ENCODE results near the gene WNT9A.

Gene WNT9A

DNA sequence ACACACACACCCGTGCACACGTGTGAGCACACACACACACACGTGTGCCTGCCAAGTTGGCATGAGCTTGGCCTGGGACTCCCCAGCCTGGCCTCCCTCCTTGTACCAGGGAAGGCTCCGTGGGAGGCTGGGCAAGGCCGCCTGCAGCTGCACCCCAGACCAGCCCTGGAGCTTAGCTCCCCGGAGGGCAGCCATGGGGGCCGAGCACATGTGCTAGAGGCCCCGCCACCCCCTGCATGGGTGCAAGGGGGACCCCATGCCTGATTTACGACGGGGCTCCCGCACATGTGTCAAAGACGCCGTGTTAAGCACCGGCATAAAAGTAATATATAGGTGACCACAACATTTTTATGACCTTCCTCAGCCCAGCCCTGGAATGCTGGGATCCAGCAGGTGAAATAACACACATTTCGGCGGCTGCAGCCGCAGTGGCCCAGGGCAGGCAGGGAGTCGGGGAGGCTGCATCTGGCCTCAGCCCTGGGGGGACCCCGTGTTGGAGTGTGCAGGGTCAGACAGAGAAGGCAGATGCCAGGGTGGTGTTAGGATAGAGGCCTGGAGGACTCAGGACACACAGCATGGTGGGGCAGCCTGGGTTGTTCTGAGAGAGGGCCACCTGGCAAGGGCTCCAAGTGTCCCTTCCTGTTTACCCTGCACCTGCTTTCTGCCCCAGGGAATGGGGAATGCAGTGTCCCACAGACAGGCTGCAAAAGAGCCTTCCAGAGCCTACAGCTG lies 56.3 kb downstream of the WNT9A start:
- CTCF ChIA-PET = no interaction called here
- DNase-seq (ENCODE audit: low read depth, low spot score) = no peak

DNA sequence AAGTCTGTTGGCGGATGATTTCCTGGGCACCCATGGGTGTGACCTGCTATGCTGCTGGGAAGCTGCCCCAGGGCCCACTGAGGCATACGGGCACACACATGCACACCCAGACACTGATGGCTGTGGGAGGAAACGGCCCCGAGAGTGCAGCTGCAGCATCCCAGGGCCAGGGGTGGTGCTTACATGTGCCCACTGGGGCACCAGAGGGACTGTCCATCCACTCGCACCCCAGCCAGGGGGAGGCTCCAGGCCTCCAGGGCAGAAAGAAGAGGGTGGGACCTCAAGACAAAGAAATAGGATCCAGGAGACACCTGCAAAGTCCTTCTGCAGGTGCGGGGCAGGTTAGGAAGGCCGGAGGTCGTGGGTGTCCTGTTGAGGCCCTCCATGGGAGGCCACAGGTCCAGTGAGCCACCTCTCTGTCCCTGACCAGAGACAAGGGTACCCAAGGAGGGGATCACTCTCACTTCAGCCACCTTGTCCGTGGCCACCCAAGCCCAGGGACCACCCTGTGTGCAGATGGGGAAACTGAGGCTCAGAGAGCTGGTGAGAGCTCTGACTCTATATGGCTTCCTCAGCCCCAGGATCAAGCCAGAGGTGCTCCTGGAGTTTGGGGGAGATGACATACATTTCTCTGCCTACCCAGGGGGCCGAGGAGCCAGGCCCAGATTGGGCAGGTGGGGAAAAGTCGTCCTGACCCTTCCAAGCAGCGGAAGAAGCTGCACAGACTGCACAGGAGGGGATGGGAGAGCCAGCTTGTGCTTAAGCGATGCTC lies 57.1 kb downstream of the WNT9A start:
- DNase-seq (ENCODE audit: low read depth, low spot score) = no peak
- POLR2A ChIA-PET = no interaction called here
- H3K4me3 ChIP-seq (ENCODE audit: low read depth, low read length) = no peak overlapping the region
- CTCF ChIA-PET = no interaction called here
- TF ChIP-seq, protein P1, sequence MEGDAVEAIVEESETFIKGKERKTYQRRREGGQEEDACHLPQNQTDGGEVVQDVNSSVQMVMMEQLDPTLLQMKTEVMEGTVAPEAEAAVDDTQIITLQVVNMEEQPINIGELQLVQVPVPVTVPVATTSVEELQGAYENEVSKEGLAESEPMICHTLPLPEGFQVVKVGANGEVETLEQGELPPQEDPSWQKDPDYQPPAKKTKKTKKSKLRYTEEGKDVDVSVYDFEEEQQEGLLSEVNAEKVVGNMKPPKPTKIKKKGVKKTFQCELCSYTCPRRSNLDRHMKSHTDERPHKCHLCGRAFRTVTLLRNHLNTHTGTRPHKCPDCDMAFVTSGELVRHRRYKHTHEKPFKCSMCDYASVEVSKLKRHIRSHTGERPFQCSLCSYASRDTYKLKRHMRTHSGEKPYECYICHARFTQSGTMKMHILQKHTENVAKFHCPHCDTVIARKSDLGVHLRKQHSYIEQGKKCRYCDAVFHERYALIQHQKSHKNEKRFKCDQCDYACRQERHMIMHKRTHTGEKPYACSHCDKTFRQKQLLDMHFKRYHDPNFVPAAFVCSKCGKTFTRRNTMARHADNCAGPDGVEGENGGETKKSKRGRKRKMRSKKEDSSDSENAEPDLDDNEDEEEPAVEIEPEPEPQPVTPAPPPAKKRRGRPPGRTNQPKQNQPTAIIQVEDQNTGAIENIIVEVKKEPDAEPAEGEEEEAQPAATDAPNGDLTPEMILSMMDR (IDR thresholded peaks at IDR 0.05; ENCODE audit: insufficient read depth, low read length, missing control alignments) = no peak

More for the DNA sequence above, 56.3 kb downstream of the WNT9A start:
- POLR2A ChIA-PET = no interaction called here
- TF ChIP-seq, protein P1 (IDR thresholded peaks at IDR 0.05; ENCODE audit: insufficient read depth, low read length, missing control alignments) = no peak
- no peak overlapping the region for H3K4me3 ChIP-seq (ENCODE audit: low read depth, low read length)

DNA sequence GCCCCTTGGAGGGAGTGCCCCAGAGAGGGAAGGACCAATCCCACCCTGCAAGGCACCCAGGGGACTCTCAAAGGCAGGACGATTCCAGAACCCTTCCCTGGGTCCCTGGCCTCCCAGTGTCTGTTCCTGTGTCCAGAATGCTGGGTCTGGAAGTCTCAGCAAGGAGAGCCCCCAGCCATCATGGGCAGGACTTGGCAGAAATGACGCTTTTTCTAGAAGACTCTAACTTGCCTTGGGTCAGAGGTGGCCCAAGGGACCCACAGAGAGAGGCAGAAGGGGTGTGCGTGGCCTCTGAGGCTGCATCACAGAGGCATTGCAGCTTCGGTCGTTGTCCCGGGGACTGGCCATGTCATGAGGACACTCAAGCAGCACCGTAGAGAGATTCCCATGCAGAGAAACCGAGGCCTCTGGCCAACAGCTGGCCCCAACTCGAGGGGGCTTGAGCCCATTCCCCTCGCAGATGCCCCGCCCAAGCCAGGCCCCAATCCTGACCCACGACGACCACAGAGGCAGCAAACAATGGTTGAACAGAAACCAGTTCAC lies 57.8 kb downstream of the WNT9A start:
- TF ChIP-seq, protein P1 (IDR thresholded peaks at IDR 0.05; ENCODE audit: insufficient read depth, low read length, missing control alignments) = no peak
- ChIA-PET POLR2A (no interaction called here), CTCF (no interaction called here)
- no peak for DNase-seq (ENCODE audit: low read depth, low spot score)
- H3K4me3 ChIP-seq (ENCODE audit: low read depth, low read length) = no peak overlapping the region

DNA sequence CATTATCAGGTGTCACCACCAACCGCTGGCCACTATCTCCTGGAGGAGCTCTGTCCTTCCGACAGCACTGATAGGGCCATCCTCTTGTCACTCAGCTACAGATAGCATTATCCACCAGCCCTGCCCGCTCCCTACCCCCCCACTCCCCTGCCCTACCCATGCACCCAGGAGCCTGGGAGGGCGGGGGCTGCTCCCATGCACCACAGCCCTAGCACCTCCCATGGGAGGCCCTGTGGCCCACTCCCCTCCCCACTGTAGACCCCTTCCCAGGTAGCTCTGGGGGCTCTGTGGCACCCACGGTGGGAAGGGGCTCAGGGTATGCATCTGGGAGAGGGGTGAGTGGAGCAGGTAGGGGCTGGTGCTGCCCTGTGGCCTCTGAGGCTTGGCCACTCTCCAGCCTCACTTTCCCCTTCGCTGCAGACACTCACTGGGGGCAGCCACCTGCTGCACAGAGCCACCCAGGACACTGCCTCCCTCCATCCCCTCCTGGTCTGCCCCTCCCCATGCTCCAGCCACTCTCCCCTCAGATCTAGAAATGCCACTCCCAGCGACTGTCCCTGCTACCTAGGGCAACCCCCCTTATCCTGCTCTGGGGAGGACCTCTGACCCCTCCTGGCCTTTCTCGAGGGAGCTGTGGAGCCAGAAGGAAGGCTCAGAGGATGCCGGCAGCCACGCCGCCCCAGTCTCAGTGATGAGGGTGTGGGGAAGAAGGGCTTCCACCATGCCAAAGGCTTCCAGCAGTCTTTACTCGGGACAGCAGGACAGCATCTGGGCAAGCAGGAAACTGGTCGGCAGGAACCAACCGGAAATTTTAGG lies 58.5 kb downstream of the WNT9A start:
- no peak for DNase-seq (ENCODE audit: low read depth, low spot score)
- TF ChIP-seq, protein P1 (IDR thresholded peaks at IDR 0.05; ENCODE audit: insufficient read depth, low read length, missing control alignments) = no peak
- CTCF ChIA-PET = no interaction called here
- POLR2A ChIA-PET = no interaction called here
- no peak overlapping the region for H3K4me3 ChIP-seq (ENCODE audit: low read depth, low read length)

DNA sequence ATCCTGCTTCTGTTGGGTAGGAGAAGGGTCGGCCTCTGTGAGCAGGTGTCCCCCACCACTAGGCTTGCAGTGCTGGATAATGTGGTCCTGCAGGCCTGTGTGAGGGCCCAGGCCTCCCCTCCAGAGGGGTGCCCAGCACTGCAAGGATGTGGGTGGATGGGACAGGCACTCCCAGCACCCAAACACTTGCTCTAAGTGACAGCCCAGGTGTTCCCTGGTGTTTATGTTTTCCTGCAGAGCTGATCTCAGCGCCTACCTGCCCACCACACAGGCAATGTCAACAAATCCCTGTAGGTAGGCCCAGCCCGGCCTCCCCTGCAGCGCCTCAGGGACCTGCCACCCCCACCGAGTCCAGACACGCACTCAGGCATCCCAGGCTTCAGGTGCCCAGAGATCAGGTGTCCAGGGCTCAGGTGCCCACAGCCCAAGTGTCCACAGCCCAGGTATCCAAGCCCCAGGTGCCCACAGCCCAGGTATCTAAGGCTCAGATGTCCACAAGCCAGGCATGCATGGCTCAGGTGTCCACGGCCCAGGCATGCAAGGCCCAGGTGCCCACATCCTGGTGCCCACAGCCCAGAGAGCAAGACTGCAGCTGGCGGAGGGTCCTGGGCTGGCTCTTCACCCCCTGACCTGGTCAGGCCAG lies 59.2 kb downstream of the WNT9A start:
- CTCF ChIA-PET = no interaction called here
- DNase-seq (ENCODE audit: low read depth, low spot score) = no peak
- POLR2A ChIA-PET = no interaction called here
- TF ChIP-seq, protein P1 (IDR thresholded peaks at IDR 0.05; ENCODE audit: insufficient read depth, low read length, missing control alignments) = no peak
- H3K4me3 ChIP-seq (ENCODE audit: low read depth, low read length) = no peak overlapping the region
